ENCODE results near the gene NAV3. TPM values are rescaled to one million over a fixed set of nuclear protein-coding genes. Genes with fewer than 3 reads are reported as not detected.

NAV3 gene
- total RNA-seq, 1 experiment from 2014 or later, result 4.1 TPM

DNA sequence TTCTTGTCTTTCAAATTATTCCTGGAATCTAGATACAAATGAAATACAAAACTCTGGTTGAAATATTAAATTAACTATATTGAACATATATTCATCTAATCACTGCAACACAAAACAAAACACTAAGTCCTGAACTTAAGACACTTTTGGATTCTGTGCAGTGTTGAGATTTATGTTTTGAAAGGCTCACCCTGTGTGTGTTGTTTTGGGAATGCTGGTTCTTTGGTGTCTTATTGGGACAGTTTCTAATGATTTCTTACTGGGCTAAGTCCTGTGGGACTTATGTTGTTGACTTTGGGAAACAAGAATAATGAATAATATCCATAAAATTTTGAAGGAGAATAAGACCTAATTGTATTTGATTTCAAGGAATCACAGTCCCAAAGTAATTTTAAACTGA, 153.2 kb downstream of the NAV3 start:
- Mint-ChIP-seq H3K36me3 (ENCODE audit: insufficient read depth, unreplicated experiment) (no peaks in the 10 kb centered on the region), H3K27me3 (ENCODE audit: unreplicated experiment) (no peaks in the 10 kb centered on the region), H3K4me1 (ENCODE audit: low read depth, unreplicated experiment) (no peaks in the 10 kb centered on the region), H3K9me3 (ENCODE audit: low read depth, unreplicated experiment) (no peaks in the 10 kb centered on the region), H3K27ac (ENCODE audit: unreplicated experiment) (no peak overlapping the region), H3K4me3 (ENCODE audit: low read depth, unreplicated experiment) (no peak overlapping the region)
- TF ChIP-seq, protein P1, sequence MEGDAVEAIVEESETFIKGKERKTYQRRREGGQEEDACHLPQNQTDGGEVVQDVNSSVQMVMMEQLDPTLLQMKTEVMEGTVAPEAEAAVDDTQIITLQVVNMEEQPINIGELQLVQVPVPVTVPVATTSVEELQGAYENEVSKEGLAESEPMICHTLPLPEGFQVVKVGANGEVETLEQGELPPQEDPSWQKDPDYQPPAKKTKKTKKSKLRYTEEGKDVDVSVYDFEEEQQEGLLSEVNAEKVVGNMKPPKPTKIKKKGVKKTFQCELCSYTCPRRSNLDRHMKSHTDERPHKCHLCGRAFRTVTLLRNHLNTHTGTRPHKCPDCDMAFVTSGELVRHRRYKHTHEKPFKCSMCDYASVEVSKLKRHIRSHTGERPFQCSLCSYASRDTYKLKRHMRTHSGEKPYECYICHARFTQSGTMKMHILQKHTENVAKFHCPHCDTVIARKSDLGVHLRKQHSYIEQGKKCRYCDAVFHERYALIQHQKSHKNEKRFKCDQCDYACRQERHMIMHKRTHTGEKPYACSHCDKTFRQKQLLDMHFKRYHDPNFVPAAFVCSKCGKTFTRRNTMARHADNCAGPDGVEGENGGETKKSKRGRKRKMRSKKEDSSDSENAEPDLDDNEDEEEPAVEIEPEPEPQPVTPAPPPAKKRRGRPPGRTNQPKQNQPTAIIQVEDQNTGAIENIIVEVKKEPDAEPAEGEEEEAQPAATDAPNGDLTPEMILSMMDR (IDR thresholded peaks at IDR 0.05; ENCODE audit: unreplicated experiment), result no peak
- CTCF ChIA-PET, result no interaction called here
- no TSS peak for BruUV-seq (replicated peaks)
- DNase-seq, result no peak
- intact Hi-C loops (cut with micrococcal nuclease; ENCODE audit: unreplicated experiment), result no loop called here

DNA sequence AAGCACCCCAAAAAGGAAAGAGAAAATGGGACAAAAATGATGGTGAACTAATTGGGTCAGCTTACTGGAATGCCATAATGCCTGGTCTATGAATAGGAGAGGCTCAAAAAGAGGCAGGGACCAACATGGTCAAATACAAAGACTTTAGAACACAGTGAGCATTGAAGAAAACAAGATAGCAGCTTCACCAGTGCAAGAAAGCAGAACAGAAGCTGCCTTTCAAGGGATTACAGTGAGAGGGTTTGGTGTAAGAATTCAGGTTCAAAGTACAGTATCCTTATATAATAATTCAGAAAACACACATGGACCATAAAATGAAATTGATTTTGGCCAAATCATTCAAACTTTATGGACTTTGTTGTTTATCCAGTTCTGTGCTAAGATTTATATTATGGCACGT, 162.1 kb downstream of the NAV3 start:
- peaks cover 2% of the 10 kb centered on the region for H3K9me3 Mint-ChIP-seq (ENCODE audit: low read depth, unreplicated experiment)
- no TSS peak for BruUV-seq (replicated peaks)
- H3K4me1 Mint-ChIP-seq (ENCODE audit: low read depth, unreplicated experiment), result no peaks in the 10 kb centered on the region
- no peak overlapping the region for H3K4me3 Mint-ChIP-seq (ENCODE audit: low read depth, unreplicated experiment)
- H3K36me3 Mint-ChIP-seq (ENCODE audit: insufficient read depth, unreplicated experiment), result no peaks in the 10 kb centered on the region
- DNase-seq, result no peak
- H3K27ac Mint-ChIP-seq (ENCODE audit: unreplicated experiment), result no peak overlapping the region
- intact Hi-C loops (cut with micrococcal nuclease; ENCODE audit: unreplicated experiment), result no loop called here
- CTCF ChIA-PET, result no interaction called here
- TF ChIP-seq, protein P1 (IDR thresholded peaks at IDR 0.05; ENCODE audit: unreplicated experiment), result no peak
- H3K27me3 Mint-ChIP-seq (ENCODE audit: unreplicated experiment), result no peaks in the 10 kb centered on the region

DNA sequence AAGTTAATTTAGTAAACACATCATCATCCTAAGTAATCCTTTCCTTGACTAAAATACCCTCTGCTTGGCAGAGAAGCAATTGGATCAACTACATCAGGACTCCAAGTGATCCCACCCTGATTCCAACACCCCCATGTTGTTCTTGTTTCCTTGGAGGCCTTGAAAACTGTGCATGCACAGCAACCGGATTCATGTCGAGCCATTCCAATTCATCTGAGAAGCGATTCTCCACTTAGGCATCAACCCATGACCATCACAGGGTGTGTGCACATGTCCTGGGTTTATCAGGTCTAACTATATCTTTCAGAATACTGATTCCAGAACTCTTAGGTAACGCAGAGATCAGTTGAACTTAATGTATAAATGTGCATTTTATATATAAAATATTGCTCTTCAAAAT, 163.0 kb downstream of the NAV3 start:
- no TSS peak for BruUV-seq (replicated peaks)
- Mint-ChIP-seq H3K27ac (ENCODE audit: unreplicated experiment) (no peak overlapping the region), H3K9me3 (ENCODE audit: low read depth, unreplicated experiment) (peaks cover 2% of the 10 kb centered on the region), H3K36me3 (ENCODE audit: insufficient read depth, unreplicated experiment) (no peaks in the 10 kb centered on the region), H3K27me3 (ENCODE audit: unreplicated experiment) (no peaks in the 10 kb centered on the region), H3K4me3 (ENCODE audit: low read depth, unreplicated experiment) (no peak overlapping the region), H3K4me1 (ENCODE audit: low read depth, unreplicated experiment) (no peaks in the 10 kb centered on the region)
- CTCF ChIA-PET, result no interaction called here
- intact Hi-C loops (cut with micrococcal nuclease; ENCODE audit: unreplicated experiment), result no loop called here
- no peak for DNase-seq
- TF ChIP-seq, protein P1 (IDR thresholded peaks at IDR 0.05; ENCODE audit: unreplicated experiment), result no peak

DNA sequence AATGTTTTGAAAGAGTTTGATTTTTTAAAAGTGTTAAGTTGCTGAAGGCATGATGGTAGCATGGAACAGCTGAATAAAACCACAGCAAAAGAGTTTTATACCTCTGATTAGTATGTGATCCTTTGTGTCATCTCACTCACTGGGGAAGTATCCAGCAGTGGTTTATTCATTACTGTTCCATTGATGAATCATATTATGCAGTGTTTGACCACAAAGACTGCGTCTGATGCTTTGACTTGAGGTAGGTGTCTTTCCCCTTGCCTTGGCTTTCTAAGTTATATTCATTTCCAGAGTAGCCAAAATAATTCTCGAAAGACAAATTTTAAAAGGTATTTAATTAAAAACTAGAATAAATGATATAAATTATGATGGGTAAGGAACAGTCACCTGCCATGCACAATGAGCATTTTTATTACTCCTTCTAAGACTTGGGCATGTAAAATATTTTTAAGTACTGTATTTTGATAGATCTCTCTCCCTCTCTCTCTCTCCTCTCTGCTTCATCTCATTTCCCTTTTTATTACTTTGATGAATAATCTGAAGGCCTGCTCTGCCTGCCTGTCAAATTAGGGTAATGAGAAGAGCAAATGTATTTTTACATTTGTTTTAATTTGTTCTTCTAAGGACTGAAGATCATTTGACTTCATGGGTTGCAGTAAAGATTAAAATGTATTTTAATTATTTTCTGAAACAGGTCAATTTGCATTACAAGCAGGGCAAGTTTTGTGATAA, 164.9 kb downstream of the NAV3 start:
- intact Hi-C loops (cut with micrococcal nuclease; ENCODE audit: unreplicated experiment), result no loop called here
- BruUV-seq (replicated peaks), result no TSS peak

More for the DNA sequence above, 164.9 kb downstream of the NAV3 start:
- H3K9me3 Mint-ChIP-seq (ENCODE audit: low read depth, unreplicated experiment), result no peaks in the 10 kb centered on the region
- TF ChIP-seq, protein P1 (IDR thresholded peaks at IDR 0.05; ENCODE audit: unreplicated experiment), result no peak
- CTCF ChIA-PET, result no interaction called here
- no peaks in the 10 kb centered on the region for H3K36me3 Mint-ChIP-seq (ENCODE audit: insufficient read depth, unreplicated experiment)
- no peak for DNase-seq
- H3K27me3 Mint-ChIP-seq (ENCODE audit: unreplicated experiment), result no peaks in the 10 kb centered on the region
- no peak overlapping the region for H3K27ac Mint-ChIP-seq (ENCODE audit: unreplicated experiment)
- H3K4me1 Mint-ChIP-seq (ENCODE audit: low read depth, unreplicated experiment), result peaks cover 6% of the 10 kb centered on the region
- no peak overlapping the region for H3K4me3 Mint-ChIP-seq (ENCODE audit: low read depth, unreplicated experiment)

All from Calu3 (cell line).